ENCODE results near the gene CAVIN4.

CAVIN4 gene

GRCh38 chr9:100591139-100591538, 13.3 kb downstream of the CAVIN4 start:
- no peak overlapping the region for H3K27ac ChIP-seq (ENCODE audit: low read length)
- H3K9me3 ChIP-seq (ENCODE audit: control insufficient read depth, low read depth, low read length): no peaks in the 10 kb centered on the region
- H3K4me3 ChIP-seq (ENCODE audit: low read length): no peak overlapping the region
- H3K9ac ChIP-seq (ENCODE audit: low read length): no peak overlapping the region
- peaks cover 11% of the 10 kb centered on the region for H3K36me3 ChIP-seq (ENCODE audit: control insufficient read depth, low read depth, low read length)
- no peaks in the 10 kb centered on the region for H3K4me1 ChIP-seq (ENCODE audit: control insufficient read depth, low read depth, low read length)
- H3K27me3 ChIP-seq (ENCODE audit: control insufficient read depth, insufficient read depth, low read length): no peaks in the 10 kb centered on the region

- no peak overlapping the region for H3K4me3 ChIP-seq (ENCODE audit: low read length)
- no peak overlapping the region for H3K27ac ChIP-seq (ENCODE audit: low read length)
- H3K9me3 ChIP-seq (ENCODE audit: control insufficient read depth, low read depth, low read length): no peaks in the 10 kb centered on the region
- no peak overlapping the region for H3K9ac ChIP-seq (ENCODE audit: low read length)
- no peaks in the 10 kb centered on the region for H3K27me3 ChIP-seq (ENCODE audit: control insufficient read depth, insufficient read depth, low read length)
- no peaks in the 10 kb centered on the region for H3K4me1 ChIP-seq (ENCODE audit: control insufficient read depth, low read depth, low read length)
- H3K36me3 ChIP-seq (ENCODE audit: control insufficient read depth, low read depth, low read length): peaks cover 6% of the 10 kb centered on the region
Observed at GRCh38 chr9:100591639-100592412, 13.9 kb downstream of the CAVIN4 start.

- no peak overlapping the region for H3K27ac ChIP-seq (ENCODE audit: low read length)
- H3K4me1 ChIP-seq (ENCODE audit: control insufficient read depth, low read depth, low read length): peaks cover 12% of the 10 kb centered on the region
- H3K27me3 ChIP-seq (ENCODE audit: control insufficient read depth, insufficient read depth, low read length): no peaks in the 10 kb centered on the region
- no peak overlapping the region for H3K4me3 ChIP-seq (ENCODE audit: low read length)
- no peak overlapping the region for H3K9ac ChIP-seq (ENCODE audit: low read length)
- H3K36me3 ChIP-seq (ENCODE audit: control insufficient read depth, low read depth, low read length): no peaks in the 10 kb centered on the region
- no peaks in the 10 kb centered on the region for H3K9me3 ChIP-seq (ENCODE audit: control insufficient read depth, low read depth, low read length)
Observed at GRCh38 chr9:100595391-100596199, 17.7 kb downstream of the CAVIN4 start.

GRCh38 chr9:100597236-100597635, 19.4 kb downstream of the CAVIN4 start:
- H3K27me3 ChIP-seq (ENCODE audit: control insufficient read depth, insufficient read depth, low read length): no peaks in the 10 kb centered on the region
- peaks cover 12% of the 10 kb centered on the region for H3K4me1 ChIP-seq (ENCODE audit: control insufficient read depth, low read depth, low read length)
- no peak overlapping the region for H3K4me3 ChIP-seq (ENCODE audit: low read length)
- no peaks in the 10 kb centered on the region for H3K9me3 ChIP-seq (ENCODE audit: control insufficient read depth, low read depth, low read length)
- no peak overlapping the region for H3K9ac ChIP-seq (ENCODE audit: low read length)
- no peak overlapping the region for H3K27ac ChIP-seq (ENCODE audit: low read length)
- H3K36me3 ChIP-seq (ENCODE audit: control insufficient read depth, low read depth, low read length): no peaks in the 10 kb centered on the region

- H3K4me3 ChIP-seq (ENCODE audit: low read length): peak overlapping the region; percentile 56
- no peaks in the 10 kb centered on the region for H3K27me3 ChIP-seq (ENCODE audit: control insufficient read depth, insufficient read depth, low read length)
- H3K27ac ChIP-seq (ENCODE audit: low read length): no peak overlapping the region
- H3K9ac ChIP-seq (ENCODE audit: low read length): peak overlapping the region; percentile 26
- no peaks in the 10 kb centered on the region for H3K36me3 ChIP-seq (ENCODE audit: control insufficient read depth, low read depth, low read length)
- peaks cover 12% of the 10 kb centered on the region for H3K4me1 ChIP-seq (ENCODE audit: control insufficient read depth, low read depth, low read length)
- no peaks in the 10 kb centered on the region for H3K9me3 ChIP-seq (ENCODE audit: control insufficient read depth, low read depth, low read length)
Observed at GRCh38 chr9:100598641-100599145, 20.8 kb downstream of the CAVIN4 start.

- H3K27me3 ChIP-seq (ENCODE audit: control insufficient read depth, insufficient read depth, low read length): no peaks in the 10 kb centered on the region
- H3K9ac ChIP-seq (ENCODE audit: low read length): no peak overlapping the region
- no peaks in the 10 kb centered on the region for H3K36me3 ChIP-seq (ENCODE audit: control insufficient read depth, low read depth, low read length)
- no peaks in the 10 kb centered on the region for H3K9me3 ChIP-seq (ENCODE audit: control insufficient read depth, low read depth, low read length)
- H3K27ac ChIP-seq (ENCODE audit: low read length): no peak overlapping the region
- H3K4me3 ChIP-seq (ENCODE audit: low read length): no peak overlapping the region
- peaks cover 12% of the 10 kb centered on the region for H3K4me1 ChIP-seq (ENCODE audit: control insufficient read depth, low read depth, low read length)
Observed at GRCh38 chr9:100600521-100601079, 22.7 kb downstream of the CAVIN4 start.

GRCh38 chr9:100601216-100601615, 23.3 kb downstream of the CAVIN4 start:
- Histone ChIP-seq H3K36me3 (ENCODE audit: control insufficient read depth, low read depth, low read length) (no peaks in the 10 kb centered on the region), H3K4me1 (ENCODE audit: control insufficient read depth, low read depth, low read length) (peaks cover 12% of the 10 kb centered on the region), H3K27me3 (ENCODE audit: control insufficient read depth, insufficient read depth, low read length) (no peaks in the 10 kb centered on the region), H3K4me3 (ENCODE audit: low read length) (no peak overlapping the region), H3K9me3 (ENCODE audit: control insufficient read depth, low read depth, low read length) (no peaks in the 10 kb centered on the region), H3K27ac (ENCODE audit: low read length) (no peak overlapping the region), H3K9ac (ENCODE audit: low read length) (no peak overlapping the region)

- Histone ChIP-seq H3K9me3 (ENCODE audit: control insufficient read depth, low read depth, low read length) (no peaks in the 10 kb centered on the region), H3K27ac (ENCODE audit: low read length) (no peak overlapping the region), H3K4me3 (ENCODE audit: low read length) (no peak overlapping the region), H3K27me3 (ENCODE audit: control insufficient read depth, insufficient read depth, low read length) (no peaks in the 10 kb centered on the region), H3K4me1 (ENCODE audit: control insufficient read depth, low read depth, low read length) (peaks cover 12% of the 10 kb centered on the region), H3K36me3 (ENCODE audit: control insufficient read depth, low read depth, low read length) (no peaks in the 10 kb centered on the region), H3K9ac (ENCODE audit: low read length) (no peak overlapping the region)
Observed at GRCh38 chr9:100602342-100602801, 24.5 kb downstream of the CAVIN4 start.

GRCh38 chr9:100605405-100605804, 27.5 kb downstream of the CAVIN4 start:
- no peak overlapping the region for H3K27ac ChIP-seq (ENCODE audit: low read length)
- H3K27me3 ChIP-seq (ENCODE audit: control insufficient read depth, insufficient read depth, low read length): no peaks in the 10 kb centered on the region
- no peaks in the 10 kb centered on the region for H3K9me3 ChIP-seq (ENCODE audit: control insufficient read depth, low read depth, low read length)
- H3K4me3 ChIP-seq (ENCODE audit: low read length): no peak overlapping the region
- no peak overlapping the region for H3K9ac ChIP-seq (ENCODE audit: low read length)
- no peaks in the 10 kb centered on the region for H3K4me1 ChIP-seq (ENCODE audit: control insufficient read depth, low read depth, low read length)
- no peaks in the 10 kb centered on the region for H3K36me3 ChIP-seq (ENCODE audit: control insufficient read depth, low read depth, low read length)

- Histone ChIP-seq H3K9me3 (ENCODE audit: control insufficient read depth, low read depth, low read length) (peaks cover 8% of the 10 kb centered on the region), H3K27me3 (ENCODE audit: control insufficient read depth, insufficient read depth, low read length) (no peaks in the 10 kb centered on the region), H3K9ac (ENCODE audit: low read length) (no peak overlapping the region), H3K36me3 (ENCODE audit: control insufficient read depth, low read depth, low read length) (no peaks in the 10 kb centered on the region), H3K27ac (ENCODE audit: low read length) (no peak overlapping the region), H3K4me3 (ENCODE audit: low read length) (no peak overlapping the region), H3K4me1 (ENCODE audit: control insufficient read depth, low read depth, low read length) (no peaks in the 10 kb centered on the region)
Observed at GRCh38 chr9:100619194-100619593, 41.3 kb downstream of the CAVIN4 start.

GRCh38 chr9:100619665-100620064, 41.8 kb downstream of the CAVIN4 start:
- no peaks in the 10 kb centered on the region for H3K27me3 ChIP-seq (ENCODE audit: control insufficient read depth, insufficient read depth, low read length)
- H3K4me3 ChIP-seq (ENCODE audit: low read length): no peak overlapping the region
- no peaks in the 10 kb centered on the region for H3K4me1 ChIP-seq (ENCODE audit: control insufficient read depth, low read depth, low read length)
- peaks cover 8% of the 10 kb centered on the region for H3K9me3 ChIP-seq (ENCODE audit: control insufficient read depth, low read depth, low read length)
- no peak overlapping the region for H3K27ac ChIP-seq (ENCODE audit: low read length)
- no peak overlapping the region for H3K9ac ChIP-seq (ENCODE audit: low read length)
- no peaks in the 10 kb centered on the region for H3K36me3 ChIP-seq (ENCODE audit: control insufficient read depth, low read depth, low read length)

All from iPS-18a (cell line).